AG09319 (cell line): ENCODE results near the gene KRT36.

Experiments
- DNase-seq: peaks from one replicate; pipeline ENCODE4 v3.0.0-alpha.2; 2010; ENCODE audit warnings: low read depth; ENCODE audit errors: extremely low read depth
- TF ChIP-seq, protein P1 (sequence below): IDR thresholded peaks from 2 replicates; pipeline ENCODE4 v1.5.1; 2011; ENCODE audit warnings: low read depth, mild to moderate bottlenecking, inconsistent platforms, low read length, moderate library complexity

The KRT36 gene

DNA sequence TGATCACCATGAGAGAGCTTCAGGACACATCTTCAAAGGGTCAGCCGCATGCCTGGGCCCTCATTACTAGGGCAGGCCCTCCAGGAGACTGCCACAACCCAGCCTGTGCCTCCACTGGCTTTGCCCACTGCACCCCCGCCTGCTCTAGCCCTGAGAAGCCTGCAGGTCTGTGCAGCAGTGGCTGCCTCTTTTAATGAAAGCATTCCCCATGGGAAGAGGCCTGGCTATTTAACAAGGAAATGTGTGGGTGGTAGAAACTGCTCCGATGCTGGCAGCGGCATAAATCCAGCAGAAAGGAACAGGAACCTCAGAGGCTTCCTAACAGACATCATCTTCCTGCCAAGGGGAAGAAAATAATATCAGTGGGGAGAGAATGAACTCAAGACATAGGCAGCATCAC lies 22.1 kb downstream of the KRT36 start:
- DNase-seq, result no peak
- TF ChIP-seq, protein P1, sequence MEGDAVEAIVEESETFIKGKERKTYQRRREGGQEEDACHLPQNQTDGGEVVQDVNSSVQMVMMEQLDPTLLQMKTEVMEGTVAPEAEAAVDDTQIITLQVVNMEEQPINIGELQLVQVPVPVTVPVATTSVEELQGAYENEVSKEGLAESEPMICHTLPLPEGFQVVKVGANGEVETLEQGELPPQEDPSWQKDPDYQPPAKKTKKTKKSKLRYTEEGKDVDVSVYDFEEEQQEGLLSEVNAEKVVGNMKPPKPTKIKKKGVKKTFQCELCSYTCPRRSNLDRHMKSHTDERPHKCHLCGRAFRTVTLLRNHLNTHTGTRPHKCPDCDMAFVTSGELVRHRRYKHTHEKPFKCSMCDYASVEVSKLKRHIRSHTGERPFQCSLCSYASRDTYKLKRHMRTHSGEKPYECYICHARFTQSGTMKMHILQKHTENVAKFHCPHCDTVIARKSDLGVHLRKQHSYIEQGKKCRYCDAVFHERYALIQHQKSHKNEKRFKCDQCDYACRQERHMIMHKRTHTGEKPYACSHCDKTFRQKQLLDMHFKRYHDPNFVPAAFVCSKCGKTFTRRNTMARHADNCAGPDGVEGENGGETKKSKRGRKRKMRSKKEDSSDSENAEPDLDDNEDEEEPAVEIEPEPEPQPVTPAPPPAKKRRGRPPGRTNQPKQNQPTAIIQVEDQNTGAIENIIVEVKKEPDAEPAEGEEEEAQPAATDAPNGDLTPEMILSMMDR, result no peak

DNA sequence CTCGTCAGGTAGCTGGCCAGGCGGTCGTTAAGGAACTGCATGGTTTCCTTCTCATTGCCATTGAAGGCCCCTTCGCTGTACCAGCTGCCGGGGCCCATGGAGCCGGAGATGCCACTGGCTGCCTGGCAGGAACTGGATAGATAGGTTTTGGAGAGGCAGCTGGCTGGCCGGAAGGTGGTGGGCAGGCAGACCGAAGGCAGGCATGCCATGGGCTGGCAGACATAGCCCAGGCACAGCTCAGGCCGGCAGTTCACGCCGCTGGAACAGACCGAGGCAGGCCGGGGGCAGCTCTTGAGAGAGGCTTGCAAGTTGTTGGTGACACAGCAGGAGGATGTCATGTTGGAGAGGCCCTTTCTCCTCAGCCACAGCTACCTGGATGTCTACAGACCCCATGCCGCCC lies 22.7 kb downstream of the KRT36 start, which contains the start of gene KRT32:
Gene KRT32 (minus strand): TSS at position 399 of the 400 bp plus-strand sequence. CDS start 61 bp downstream, at position 338.
- TF ChIP-seq, protein P1, result no peak
- no peak for DNase-seq

DNA sequence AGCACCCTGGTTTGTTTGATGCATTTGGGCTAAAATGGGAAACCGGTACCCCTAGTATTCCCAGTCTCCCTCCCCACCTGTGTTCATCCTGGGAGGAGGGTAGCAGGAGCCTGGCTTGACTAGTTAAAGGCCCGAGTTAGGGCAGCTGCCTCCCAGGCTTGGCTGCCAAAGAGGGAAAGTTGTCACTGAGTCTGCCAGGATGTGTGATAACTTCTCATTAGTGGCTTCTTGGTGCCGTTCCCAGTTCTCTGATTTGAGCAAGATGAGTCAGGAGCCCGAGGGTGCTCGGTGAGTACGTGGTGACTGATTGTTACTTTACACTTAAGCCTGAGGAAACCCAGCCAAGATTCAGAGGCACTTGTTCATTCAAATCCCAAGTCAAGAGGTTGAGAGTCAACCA lies 25.0 kb downstream of the KRT36 start:
- TF ChIP-seq, protein P1, result no peak
- peak; percentile 73 for DNase-seq

GRCh38 chr17:41464173-41464572 lies 25.5 kb downstream of the KRT36 start:
- TF ChIP-seq, protein P1, result no peak
- no peak for DNase-seq

DNA sequence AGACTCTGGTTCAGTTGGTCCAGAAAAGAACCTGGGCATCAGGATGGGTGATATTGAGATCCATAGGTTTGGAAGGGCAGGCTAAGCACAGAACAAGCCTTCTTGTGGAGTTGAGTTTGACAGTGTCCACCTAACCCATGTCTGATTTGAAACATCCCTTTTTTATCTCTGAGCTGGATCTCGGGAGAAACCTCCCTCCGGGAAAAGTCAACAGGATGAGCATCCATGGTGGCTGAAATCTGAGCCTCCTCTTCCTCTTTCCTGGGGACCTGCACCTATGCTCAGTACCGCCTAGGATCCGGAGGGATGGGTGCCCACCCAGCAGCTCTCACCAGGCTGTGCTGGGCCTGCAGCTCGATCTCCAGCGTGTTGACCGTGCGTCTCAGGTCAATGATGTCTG lies 26.0 kb downstream of the KRT36 start:
- DNase-seq, result no peak
- TF ChIP-seq, protein P1, result no peak

DNA sequence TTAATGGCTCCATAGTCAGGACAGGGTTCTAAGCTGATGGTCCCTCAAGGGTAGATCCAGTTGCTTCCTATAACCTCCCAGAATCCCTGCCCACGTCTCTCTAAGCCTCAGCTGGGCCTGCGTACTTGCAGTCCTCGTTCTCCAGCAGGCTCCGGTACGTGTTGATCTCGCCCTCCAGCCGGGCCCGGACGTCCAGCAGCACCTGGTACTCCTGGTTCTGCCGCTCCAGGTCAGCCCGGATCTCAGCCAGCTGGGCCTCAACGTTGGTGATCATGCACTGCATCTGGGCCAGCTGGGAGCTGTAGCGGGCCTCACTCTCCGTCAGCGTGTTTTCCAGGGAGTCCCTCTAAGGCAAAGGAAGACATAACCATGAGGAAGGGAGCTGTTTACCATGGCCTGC lies 27.0 kb downstream of the KRT36 start:
- TF ChIP-seq, protein P1, result no peak
- no peak for DNase-seq

DNA sequence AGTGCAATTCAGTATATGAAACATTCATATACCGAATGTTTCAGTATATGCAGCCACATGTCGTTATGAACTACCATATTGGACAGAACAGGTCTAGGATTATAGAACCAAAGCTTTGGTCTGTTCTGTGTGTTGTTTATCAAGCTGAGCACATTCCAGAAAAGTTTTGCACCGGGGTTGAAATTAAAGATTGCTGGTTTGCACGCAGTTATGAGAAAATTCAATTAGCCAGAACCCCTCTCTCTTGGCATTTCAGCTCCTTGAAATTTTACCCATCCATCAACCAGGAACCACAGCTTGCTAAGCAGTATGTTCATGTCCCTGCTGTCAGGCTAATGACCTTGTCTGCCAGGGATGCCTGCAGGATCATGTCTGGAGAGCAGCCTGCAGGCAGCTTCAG lies 32.0 kb downstream of the KRT36 start:
- TF ChIP-seq, protein P1, result no peak
- DNase-seq, result peak; percentile 70
